NCI-H2107 treated with DMSO at 0.1 percent for 48 hours (cell line): ENCODE data around the gene GGT5.
"Not testable (repeated sequence)": the region's sequence is repeated elsewhere in the genome, so short reads cannot be mapped to it uniquely, and the experiment has no call there.

ENCODE experiments used
- DNase-seq: peaks from one replicate; lab custom pipeline; 2025; ENCODE audit not compliant: unreplicated experiment; lab: John Stamatoyannopoulos, UW

Gene GGT5

GRCh38 chr22:24264329-24264896 lies 19.5 kb upstream of the GGT5 start:
- not testable (repeated sequence) for DNase-seq

GRCh38 chr22:24263479-24263878 lies 18.6 kb upstream of the GGT5 start:
- DNase-seq = not testable (repeated sequence)

DNA sequence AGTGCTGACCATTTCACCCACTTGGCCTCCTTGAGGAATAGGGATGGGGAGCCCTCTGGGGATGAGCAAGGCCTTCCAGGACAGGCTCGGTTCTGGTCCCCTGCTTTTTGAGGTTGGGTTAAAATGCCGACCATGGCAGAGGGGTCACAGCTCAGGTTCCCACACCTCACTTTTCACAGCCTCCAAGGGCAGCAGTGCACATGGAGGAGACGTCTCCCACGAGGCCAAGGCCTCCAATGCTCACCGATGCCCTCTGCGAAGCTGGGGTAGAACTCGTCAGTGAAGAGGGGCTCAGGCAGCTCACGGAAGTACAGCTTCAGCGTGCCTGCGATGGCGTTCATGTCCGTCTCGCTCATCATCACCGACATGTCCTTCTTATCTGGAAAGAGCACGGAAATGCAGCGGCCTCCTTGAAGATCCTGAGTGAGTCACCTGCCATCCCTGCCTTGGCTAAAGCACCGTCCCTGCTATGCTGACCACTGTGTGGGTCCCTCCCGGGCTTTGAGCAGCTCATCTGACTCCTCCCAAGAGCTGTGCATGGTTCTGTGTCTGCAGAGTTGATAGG lies 17.4 kb upstream of the GGT5 start:
- DNase-seq = not testable (repeated sequence)

- DNase-seq = not testable (repeated sequence)
Observed at GRCh38 chr22:24259459-24259858, 14.6 kb upstream of the GGT5 start.

GRCh38 chr22:24256736-24257135 lies 11.9 kb upstream of the GGT5 start:
- not testable (repeated sequence) for DNase-seq

DNA sequence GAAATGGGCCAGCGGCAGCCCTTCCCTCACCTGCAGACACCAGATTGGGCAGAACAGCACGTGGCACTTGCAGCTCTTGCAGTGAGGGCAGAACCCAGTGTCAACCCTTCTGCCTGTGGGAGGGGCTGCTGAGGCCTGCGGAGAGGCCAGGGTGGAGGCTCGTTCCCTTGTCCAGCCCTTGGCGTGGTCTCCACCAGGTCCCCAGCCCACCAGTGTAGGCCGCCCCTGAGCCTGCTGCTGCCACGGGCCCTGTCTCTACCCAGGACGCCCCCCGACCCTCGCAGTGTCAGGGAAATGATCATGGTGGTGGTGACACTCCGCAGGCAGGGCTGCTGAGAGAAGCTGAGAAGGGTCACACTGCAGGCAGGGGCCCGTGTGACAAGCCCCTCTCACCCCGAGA lies 11.3 kb upstream of the GGT5 start:
- DNase-seq = not testable (repeated sequence)

GRCh38 chr22:24253126-24253525 lies 8.2 kb upstream of the GGT5 start:
- not testable (repeated sequence) for DNase-seq

DNA sequence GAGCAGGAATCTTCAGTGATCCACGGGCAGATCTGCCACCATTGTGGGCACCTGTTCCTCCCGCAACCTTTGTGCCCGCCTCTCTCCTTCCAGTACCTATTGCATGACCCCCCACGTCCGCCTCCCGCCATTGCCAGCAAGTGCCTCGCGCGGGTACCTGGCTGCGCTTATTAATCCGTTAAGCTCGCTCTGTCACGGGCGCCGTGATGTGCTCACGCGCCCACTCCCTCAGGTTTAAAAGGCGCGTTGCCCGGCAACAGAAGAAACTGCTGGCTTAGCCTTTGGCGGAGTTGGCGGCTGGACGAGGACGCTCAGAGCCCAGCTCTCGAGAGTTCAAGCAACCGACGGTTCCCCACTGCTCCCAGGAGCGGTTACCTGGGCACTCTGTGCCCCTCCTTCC lies 6.4 kb upstream of the GGT5 start:
- not testable (repeated sequence) for DNase-seq

DNA sequence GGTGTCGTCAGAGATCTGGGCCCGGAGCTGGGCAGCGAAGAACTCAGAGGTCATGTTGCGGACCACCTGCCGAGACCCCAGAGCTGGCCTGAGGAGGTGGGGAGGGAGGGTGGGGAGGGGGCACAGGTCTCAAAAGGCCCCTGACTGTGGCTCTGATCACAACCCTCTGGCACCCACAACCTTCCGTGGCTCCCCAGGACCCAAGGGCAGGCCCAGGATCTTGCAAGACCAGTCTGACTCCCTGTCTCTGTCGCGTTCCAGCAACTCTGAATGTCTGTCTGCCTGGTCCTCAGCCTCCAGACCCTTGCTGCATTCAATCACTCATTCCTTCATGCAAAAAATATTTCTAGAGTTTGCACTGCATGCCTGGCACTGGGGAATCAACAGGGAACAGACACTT lies 4.5 kb upstream of the GGT5 start:
- DNase-seq = not testable (repeated sequence)

DNA sequence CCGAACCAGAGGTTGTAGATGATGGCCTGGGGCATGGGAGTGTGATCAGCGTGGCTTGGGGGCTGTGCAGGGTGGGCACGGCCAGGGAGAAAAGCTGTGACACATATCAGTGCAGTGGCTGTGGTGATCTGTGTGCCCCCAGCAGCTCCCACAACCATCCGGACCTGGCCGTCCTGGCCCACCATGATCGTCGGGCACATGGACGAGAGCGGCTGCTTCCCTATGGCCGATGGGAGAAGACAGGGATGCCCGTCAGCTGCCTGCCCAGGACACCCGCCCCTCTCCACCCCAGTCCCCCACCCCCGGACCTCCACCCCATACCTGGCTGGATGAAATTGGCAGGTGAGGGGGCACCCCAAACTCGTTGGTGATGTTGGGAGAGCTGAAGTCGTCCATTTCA lies 3.7 kb upstream of the GGT5 start:
- DNase-seq = not testable (repeated sequence)

DNA sequence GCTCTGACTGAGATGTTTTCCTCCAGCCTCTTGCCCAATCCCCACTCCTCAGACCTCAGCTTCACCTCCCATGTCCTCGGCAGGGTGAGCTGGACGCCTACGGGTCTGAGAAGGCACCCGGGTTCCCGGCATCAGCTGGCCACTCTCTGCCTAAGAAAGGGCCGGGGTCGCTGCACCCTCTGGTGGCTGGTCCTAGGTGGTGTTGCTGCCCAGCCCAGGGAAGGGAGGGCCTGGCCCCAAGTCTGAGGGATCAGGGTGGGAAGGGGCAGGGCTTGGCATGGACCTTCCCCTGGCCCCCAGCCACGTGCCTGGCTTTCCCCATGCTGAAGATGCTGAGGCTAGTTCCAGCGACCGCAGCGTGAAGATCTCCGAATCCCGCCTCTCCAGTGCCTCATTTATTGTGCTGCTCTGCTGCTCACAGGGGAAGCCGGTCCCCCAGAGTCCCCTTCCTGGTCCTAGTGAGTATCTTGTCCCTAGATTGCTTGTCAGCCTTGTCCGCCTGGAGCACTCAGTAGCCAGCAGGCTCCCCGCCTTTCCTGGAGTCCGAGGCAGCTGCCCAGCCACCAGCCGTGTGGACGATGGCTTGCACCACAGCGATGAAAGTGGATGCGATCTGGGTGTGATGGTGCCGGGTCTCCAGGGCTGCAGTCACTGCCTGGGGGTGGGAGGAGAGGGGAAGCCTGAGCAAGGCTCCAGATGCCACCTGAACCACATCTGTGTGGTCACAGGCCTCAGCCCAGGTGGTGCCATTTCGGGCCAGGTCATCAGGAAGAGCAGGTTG lies 2.9 kb upstream of the GGT5 start:
- peak; percentile 5 for DNase-seq

- DNase-seq = no peak
Observed at GRCh38 chr22:24247011-24247507, 2.2 kb upstream of the GGT5 start.

- DNase-seq = not testable (repeated sequence)
Observed at GRCh38 chr22:24245584-24246561, 991 bp upstream of the GGT5 start.

DNA sequence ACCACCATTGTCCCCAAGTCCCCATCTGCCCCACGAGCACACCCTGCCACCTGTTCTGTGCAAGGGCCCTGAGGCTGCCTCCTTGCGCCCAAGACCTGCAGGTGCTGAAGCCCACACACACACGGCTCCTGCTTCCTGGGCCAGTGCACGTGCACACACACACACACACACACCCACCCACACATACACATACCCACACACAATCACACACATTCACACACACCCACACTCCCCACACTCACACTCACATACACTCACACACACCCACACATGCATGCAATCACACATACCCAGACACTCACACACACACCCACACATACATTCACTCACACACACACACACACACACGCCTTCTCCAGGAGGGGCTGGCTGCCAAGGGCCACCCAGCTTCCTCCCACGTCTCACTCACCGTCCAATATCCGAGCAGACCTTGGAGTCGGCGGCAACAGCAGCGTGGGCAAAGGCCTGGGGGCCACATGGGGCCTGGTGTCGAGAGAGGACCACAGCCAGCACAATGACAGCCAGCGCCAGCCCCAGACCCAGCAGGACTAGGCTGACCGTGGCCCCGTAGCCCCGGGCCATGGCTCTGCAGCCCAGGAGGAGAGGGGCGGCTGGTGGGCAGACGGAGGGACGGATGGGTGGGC lies 616 bp downstream of the GGT5 start:
- DNase-seq = no peak

DNA sequence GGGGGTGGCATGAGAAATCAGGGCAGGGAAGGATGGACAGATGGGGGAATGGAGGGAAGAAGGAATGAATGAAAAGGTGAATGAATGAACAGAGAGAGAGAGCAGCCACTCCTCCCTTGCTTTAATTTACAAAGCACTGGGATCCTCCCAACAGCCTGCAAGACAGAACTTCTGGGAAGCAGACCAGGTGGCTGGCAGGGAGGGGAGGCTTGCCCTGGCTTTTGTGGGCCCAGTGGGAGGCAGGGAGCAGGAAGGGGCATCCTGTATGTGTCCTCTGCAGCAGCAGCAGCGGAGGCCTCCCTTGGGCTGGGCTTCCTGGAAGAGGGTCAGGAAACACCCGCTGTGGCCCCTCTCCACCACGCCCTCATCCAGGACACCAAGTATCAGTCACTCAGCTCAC lies 1.5 kb downstream of the GGT5 start:
- not testable (repeated sequence) for DNase-seq

DNA sequence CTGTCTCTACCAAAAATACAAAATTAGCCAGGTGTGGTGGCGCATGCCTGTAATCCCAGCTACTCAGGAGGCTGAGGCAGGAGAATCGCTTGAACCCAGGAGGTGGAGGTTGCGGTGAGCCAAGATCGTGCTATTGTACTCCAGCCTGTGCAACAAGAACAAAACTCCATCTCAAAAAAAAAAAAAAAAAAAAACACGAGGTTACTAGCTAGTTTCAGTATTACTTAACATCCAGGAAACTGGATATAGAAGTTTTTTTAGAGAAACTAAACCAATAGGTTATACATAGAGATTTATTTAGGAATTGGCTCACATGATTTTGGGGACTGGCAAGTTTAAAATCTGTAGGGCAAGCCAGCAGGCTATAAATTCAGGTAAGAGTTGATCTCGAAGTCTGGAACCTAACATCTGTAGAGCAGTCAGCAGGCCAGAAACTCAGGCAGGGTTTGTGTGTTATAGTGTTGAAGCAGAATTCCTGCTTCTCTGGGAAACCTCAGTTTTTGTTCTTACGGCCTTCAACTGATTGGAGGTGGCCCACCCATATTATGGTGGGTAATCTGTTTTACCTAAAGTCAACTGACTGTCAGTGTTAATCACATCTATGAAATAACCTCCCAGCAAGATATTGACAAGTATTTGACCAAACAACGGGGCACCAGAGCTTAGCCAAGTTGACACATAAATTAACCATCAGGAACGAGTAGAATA lies 3.7 kb downstream of the GGT5 start:
- not testable (repeated sequence) for DNase-seq

DNA sequence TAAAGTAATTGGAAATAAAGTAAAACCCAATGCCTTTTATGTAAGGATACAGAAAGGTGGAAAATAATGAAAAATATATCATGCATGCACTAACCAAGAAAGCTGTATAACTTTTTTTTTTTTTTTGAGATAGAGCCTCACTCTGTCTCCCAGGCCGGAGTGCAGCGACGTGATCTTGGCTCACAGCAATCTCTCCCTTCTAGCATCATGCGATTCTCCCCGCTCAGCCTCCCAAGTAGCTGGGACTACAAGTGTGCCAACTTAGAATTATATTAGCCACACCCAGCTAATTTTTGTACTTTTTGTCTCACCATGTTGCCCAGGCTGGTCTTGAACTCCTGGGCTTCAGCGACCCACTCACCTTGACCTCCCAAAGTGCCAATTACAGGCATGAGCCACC lies 4.5 kb downstream of the GGT5 start:
- no peak for DNase-seq

GRCh38 chr22:24238101-24238694 lies 6.7 kb downstream of the GGT5 start:
- not testable (repeated sequence) for DNase-seq

- DNase-seq = no peak
Observed at GRCh38 chr22:24236656-24237055, 8.2 kb downstream of the GGT5 start.
